OCI-LY7 (cell line): Measurements from ENCODE around the gene DNAH3. TPM values are rescaled to one million over a fixed set of nuclear protein-coding genes. Genes with fewer than 3 reads are reported as not detected.

Experiments used
- BruUV-seq: library from RNA; stranded (reverse); fragments of 400-500 nt; replicated peaks from 2 replicates; lab custom pipeline; 2021; lab: Mats Ljungman, UMichigan
- CTCF ChIA-PET: fragments of 300-600 bp; sonication (Branson Sonifier 250); formaldehyde crosslinking; loops from one replicate; lab custom pipeline; 2022; ENCODE audit warnings: antibody characterized with exemption; ENCODE audit not compliant: unreplicated experiment; lab: Charles Lee
- POLR2A ChIA-PET: fragments of 300-600 bp; sonication (Branson Sonifier 250); formaldehyde crosslinking; loops from one replicate; lab custom pipeline; 2022; ENCODE audit warnings: antibody characterized with exemption; lab: Charles Lee
- DNase-seq: peaks from one replicate; pipeline ENCODE4 v3.0.0-alpha.2; 2015; ENCODE audit warnings: low spot score
- H2AFZ ChIP-seq: fragments of 200-600 bp; sonication (generic), shearing (Covaris generic); 2 replicates; pipeline ENCODE4 v1.6.1; 2014; ENCODE audit warnings: mild to moderate bottlenecking, antibody characterized with exemption, low read length, moderate library complexity
- H3K27ac ChIP-seq: fragments of 200-600 bp; sonication (generic); 2 replicates; pipeline ENCODE4 v1.5.1; 2014; ENCODE audit warnings: mixed run types, low read depth, mild to moderate bottlenecking, moderate library complexity, low read length, inconsistent platforms; ENCODE audit not compliant: poor library complexity, severe bottlenecking
- H3K36me3 ChIP-seq: fragments of 200-600 bp; sonication (generic); 2 replicates; pipeline ENCODE4 v1.6.1; 2014; ENCODE audit warnings: mild to moderate bottlenecking, antibody characterized with exemption, low read length, moderate library complexity, mixed read lengths; ENCODE audit not compliant: insufficient read depth
- H3K4me1 ChIP-seq: fragments of 200-600 bp; sonication (generic); 2 replicates; pipeline ENCODE4 v1.5.1; 2014; ENCODE audit warnings: mild to moderate bottlenecking, low read length; ENCODE audit not compliant: insufficient read depth, poor library complexity, severe bottlenecking
- H3K4me2 ChIP-seq: fragments of 200-600 bp; sonication (generic); 2 replicates; pipeline ENCODE4 v1.6.1; 2014; ENCODE audit warnings: mild to moderate bottlenecking, low read length
- H3K4me3 ChIP-seq: fragments of 200-600 bp; sonication (generic); 2 replicates; pipeline ENCODE4 v1.5.1; 2014; ENCODE audit warnings: mild to moderate bottlenecking, low read depth, low read length; ENCODE audit not compliant: poor library complexity, severe bottlenecking
- H3K79me2 ChIP-seq: fragments of 200-600 bp; sonication (generic); 2 replicates; pipeline ENCODE4 v1.6.1; 2016; ENCODE audit warnings: low read depth, mild to moderate bottlenecking, low read length, moderate library complexity, mixed read lengths; ENCODE audit not compliant: insufficient read depth
- H3K9me2 ChIP-seq: fragments of 200-600 bp; sonication (generic); 2 replicates; pipeline ENCODE4 v1.6.1; 2016; ENCODE audit warnings: mild to moderate bottlenecking, low read length, mixed read lengths; ENCODE audit not compliant: insufficient read depth
- H3K9me3 ChIP-seq: fragments of 200-600 bp; sonication (generic); 2 replicates; pipeline ENCODE4 v1.6.1; 2014; ENCODE audit warnings: mild to moderate bottlenecking, mixed run types, low read length, mixed read lengths
- H4K20me1 ChIP-seq: fragments of 200-600 bp; sonication (generic); 2 replicates; pipeline ENCODE4 v1.6.1; 2014; ENCODE audit warnings: mild to moderate bottlenecking, antibody characterized with exemption, low read length, moderate library complexity, mixed read lengths; ENCODE audit not compliant: insufficient read depth
- EZH2phosphoT487 ChIP-seq: fragments of 200-600 bp; sonication (generic); IDR thresholded peaks from 2 replicates; pipeline ENCODE4 v1.6.1; 2018; ENCODE audit warnings: low read depth, borderline replicate concordance, mild to moderate bottlenecking, mixed run types, antibody characterized with exemption, low read length, moderate library complexity, mixed read lengths
- intact Hi-C: fragments of 100-400 bp; cut with micrococcal nuclease; formaldehyde crosslinking; loops from one replicate; pipeline ENCODE4 v1.10.0; 2022; ENCODE audit not compliant: unreplicated experiment
- total RNA-seq, 2 experiments: library from RNA; depleted of rRNA in 1 of 2; stranded (reverse); fragments of >200 nt in 1 of 2; shearing (Covaris generic) in 1 of 2; gene quantifications; 2 replicates each; pipeline ENCODE4 v1.2.3, GENCODE V29; 2014 to 2022
- TF ChIP-seq, protein P1 (sequence below): fragments of 200-600 bp; sonication (generic); conservative IDR thresholded peaks from 2 replicates; pipeline ENCODE4 v1.5.1; 2014; ENCODE audit warnings: mild to moderate bottlenecking, antibody characterized with exemption, low read length, moderate library complexity, mixed read lengths

Gene DNAH3
- total RNA-seq, 2 experiments from 2014 or later, result not detected

- ChIA-PET POLR2A (interaction anchor here (0.7 kb wide), 1 partner anchor 1986 kb away, joined by 3 read pairs; no protein-coding TSS in a partner anchor), CTCF (no interaction called here)
- BruUV-seq, result no TSS peak
- no peaks in the 10 kb centered on the region for H3K9me2 ChIP-seq
- no peak overlapping the region for H3K27ac ChIP-seq
- H3K9me3 ChIP-seq, result no peaks in the 10 kb centered on the region
- H2AFZ ChIP-seq, result no peak overlapping the region
- H3K79me2 ChIP-seq, result peaks cover 17% of the 10 kb centered on the region; the same call in 1 of the 2 replicates
- TF ChIP-seq EZH2phosphoT487, result no peak
- intact Hi-C loops, result loop anchor here (10.0 kb wide), 1 partner anchor 101 kb away; the partner anchor contains the start of genes ERI2 and REXO5
- H3K36me3 ChIP-seq, result peaks cover 11% of the 10 kb centered on the region
- no peak overlapping the region for H3K4me3 ChIP-seq
- no peak for DNase-seq
- peaks cover 35% of the 10 kb centered on the region for H3K4me1 ChIP-seq
- H3K4me2 ChIP-seq, result no peak overlapping the region
- peaks cover 21% of the 10 kb centered on the region for H4K20me1 ChIP-seq
Measured at GRCh38 chr16:20905576-20905975, 245.1 kb downstream of the DNAH3 start.

DNA sequence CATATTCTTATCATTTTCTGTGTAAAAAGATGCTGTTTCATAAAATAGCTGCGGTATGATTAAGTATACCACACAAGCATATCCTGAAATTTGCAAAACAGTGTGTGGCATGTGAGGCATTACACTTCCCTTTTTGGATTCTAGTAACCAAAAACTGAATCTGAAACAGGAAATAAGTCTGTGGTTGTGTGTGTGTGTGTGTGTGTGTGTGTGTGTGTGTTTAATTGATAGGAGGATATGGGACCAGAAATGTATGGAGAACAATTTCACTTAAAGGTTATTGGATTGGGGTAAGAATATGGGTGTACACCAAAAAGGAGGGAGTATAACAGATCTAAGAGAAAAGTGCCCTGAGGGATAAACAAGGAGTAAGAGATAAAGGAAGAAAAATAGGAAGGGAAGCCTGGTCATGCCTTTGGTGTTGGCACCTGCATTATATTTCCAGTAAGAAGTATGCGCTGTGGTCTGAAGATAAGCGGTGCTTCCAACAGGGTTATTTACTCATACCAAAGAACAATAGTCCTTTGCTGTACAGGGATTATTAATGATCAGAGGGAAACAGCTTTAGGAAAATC, 246.1 kb downstream of the DNAH3 start:
- intact Hi-C loops, result loop anchor here (5.0 to 10.0 kb wide), 2 partner anchors 100 to 1393 kb away; partner anchors contain the start of genes ERI2, POLR3E and REXO5
- H3K79me2 ChIP-seq, result peaks cover 17% of the 10 kb centered on the region; the same call in 1 of the 2 replicates
- H4K20me1 ChIP-seq, result peaks cover 21% of the 10 kb centered on the region
- no peaks in the 10 kb centered on the region for H3K9me3 ChIP-seq
- ChIA-PET POLR2A (interaction anchor here (0.6 kb wide), 1 partner anchor 154 kb away, joined by 3 read pairs; no protein-coding TSS in a partner anchor), CTCF (no interaction called here)
- peak overlapping the region; percentile 71 for H3K4me2 ChIP-seq
- no peaks in the 10 kb centered on the region for H3K9me2 ChIP-seq
- peak; percentile 76 for DNase-seq
- peaks cover 35% of the 10 kb centered on the region for H3K4me1 ChIP-seq
- no peak overlapping the region for H2AFZ ChIP-seq
- BruUV-seq, result no TSS peak
- no peak for TF ChIP-seq EZH2phosphoT487
- TF ChIP-seq, protein P1, sequence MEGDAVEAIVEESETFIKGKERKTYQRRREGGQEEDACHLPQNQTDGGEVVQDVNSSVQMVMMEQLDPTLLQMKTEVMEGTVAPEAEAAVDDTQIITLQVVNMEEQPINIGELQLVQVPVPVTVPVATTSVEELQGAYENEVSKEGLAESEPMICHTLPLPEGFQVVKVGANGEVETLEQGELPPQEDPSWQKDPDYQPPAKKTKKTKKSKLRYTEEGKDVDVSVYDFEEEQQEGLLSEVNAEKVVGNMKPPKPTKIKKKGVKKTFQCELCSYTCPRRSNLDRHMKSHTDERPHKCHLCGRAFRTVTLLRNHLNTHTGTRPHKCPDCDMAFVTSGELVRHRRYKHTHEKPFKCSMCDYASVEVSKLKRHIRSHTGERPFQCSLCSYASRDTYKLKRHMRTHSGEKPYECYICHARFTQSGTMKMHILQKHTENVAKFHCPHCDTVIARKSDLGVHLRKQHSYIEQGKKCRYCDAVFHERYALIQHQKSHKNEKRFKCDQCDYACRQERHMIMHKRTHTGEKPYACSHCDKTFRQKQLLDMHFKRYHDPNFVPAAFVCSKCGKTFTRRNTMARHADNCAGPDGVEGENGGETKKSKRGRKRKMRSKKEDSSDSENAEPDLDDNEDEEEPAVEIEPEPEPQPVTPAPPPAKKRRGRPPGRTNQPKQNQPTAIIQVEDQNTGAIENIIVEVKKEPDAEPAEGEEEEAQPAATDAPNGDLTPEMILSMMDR, result no peak
- H3K4me3 ChIP-seq, result peak overlapping the region; percentile 42
- H3K36me3 ChIP-seq, result peaks cover 11% of the 10 kb centered on the region
- peak overlapping the region; percentile 8 for H3K27ac ChIP-seq

- no peak for TF ChIP-seq EZH2phosphoT487
- TF ChIP-seq, protein P1, result no peak
- H4K20me1 ChIP-seq, result peaks cover 21% of the 10 kb centered on the region
- H3K9me2 ChIP-seq, result no peaks in the 10 kb centered on the region
- H3K9me3 ChIP-seq, result no peaks in the 10 kb centered on the region
- H3K79me2 ChIP-seq, result peaks cover 17% of the 10 kb centered on the region; the same call in 1 of the 2 replicates
- peak overlapping the region; percentile 8 for H3K27ac ChIP-seq
- peaks cover 41% of the 10 kb centered on the region for H3K4me1 ChIP-seq
- H2AFZ ChIP-seq, result no peak overlapping the region
- H3K36me3 ChIP-seq, result peaks cover 11% of the 10 kb centered on the region
- intact Hi-C loops, result loop anchor here (5.0 to 10.0 kb wide), 2 partner anchors 99 to 1393 kb away; partner anchors contain the start of genes ERI2, POLR3E and REXO5
- peak overlapping the region; percentile 71 for H3K4me2 ChIP-seq
- CTCF ChIA-PET, result no interaction called here
- DNase-seq, result no peak
- POLR2A ChIA-PET, result interaction anchor here (0.6 to 1.3 kb wide), 3 partner anchors 11 to 153 kb away, joined by 3 to 4 read pairs (median 3); no protein-coding TSS in a partner anchor
- peak overlapping the region; percentile 42 for H3K4me3 ChIP-seq
- no TSS peak for BruUV-seq
Measured at GRCh38 chr16:20903899-20904506, 246.6 kb downstream of the DNAH3 start.
